Measurements from ENCODE around the gene LAMB4.

Gene LAMB4

DNA sequence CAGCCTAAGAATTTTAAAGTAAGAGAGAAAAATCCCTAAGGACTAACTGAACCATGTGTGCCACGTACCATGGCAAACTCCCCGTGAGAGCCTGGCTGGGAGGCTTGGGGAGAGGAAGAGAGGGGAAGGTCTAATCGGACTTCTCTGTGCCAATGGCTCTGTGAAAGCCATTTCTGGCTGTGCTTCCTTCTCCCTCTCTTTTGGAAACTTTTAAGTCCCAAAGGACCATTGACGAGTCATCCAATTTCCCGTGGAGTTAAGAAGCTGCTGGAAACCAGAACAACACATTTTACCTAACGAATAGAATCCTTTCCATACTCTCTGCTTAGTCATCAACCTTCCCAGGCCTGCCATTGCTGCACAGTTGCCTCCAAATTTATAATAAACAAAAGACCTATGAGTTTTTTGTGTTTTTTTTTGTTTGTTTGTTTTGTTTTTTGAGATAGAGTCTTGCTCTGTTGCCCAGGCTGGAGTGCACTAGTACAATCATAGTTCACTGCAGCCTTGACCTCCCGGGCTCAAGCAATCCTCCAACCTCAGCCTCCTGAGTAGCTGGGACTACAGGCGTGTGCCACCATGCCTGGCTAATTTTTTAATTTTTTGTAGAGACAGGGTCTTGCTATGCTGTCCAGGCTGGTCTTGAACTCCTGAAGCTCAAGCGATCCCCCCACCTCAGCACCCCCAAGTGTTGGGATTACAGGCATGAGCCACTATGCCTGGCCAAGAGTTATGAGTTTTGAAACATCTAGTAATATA lies 140.4 kb downstream of the LAMB4 start:
- no peak for DNase-seq

- DNase-seq, result no peak
Measured at GRCh38 chr7:107982918-107983389, 147.2 kb downstream of the LAMB4 start.

GRCh38 chr7:107982042-107982840 lies 147.9 kb downstream of the LAMB4 start:
- no peak for DNase-seq

DNA sequence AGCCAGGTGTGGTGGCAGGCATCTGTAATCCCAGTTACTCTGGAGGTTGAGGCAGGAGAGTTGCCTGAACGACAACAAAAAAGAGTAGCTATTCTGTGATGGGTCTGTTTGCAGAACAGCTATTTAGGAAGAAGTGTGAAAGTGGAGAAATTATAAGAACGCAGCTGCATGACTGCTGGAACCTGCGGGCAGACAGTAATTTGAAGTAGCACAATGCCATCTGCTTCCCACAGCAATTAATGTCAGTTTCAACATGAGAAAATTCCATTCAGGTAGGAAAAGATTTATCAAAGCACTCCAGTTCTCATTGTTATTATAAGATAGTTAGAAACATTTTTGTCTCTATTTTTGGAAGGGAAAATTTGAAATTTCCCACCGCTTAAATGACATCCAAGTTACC lies 148.7 kb downstream of the LAMB4 start:
- DNase-seq, result no peak

DNA sequence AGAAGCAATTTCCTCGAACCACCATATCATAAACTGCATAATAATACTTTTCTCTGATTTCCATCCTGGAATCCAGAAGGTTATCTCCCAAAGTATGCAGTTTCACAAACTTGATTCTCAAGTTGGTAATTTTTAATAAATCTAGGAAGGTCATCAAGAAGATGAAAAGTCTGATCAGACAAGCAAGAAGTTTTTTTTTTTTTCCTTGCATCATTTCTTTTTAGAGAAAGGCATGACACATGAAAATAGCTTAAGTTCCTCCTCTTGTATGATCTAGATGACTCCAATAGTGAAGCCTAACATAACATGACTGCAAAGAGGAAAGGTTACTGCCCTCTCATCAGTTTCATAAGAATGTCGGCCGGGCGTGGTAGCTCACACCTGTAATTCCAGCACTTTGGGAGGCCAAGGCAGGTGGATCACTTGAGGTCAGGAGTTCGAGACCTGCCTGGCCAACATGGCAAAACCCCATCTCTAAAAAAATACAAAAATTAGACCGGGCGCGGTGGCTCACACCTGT lies 149.4 kb downstream of the LAMB4 start:
- DNase-seq, result no peak

DNA sequence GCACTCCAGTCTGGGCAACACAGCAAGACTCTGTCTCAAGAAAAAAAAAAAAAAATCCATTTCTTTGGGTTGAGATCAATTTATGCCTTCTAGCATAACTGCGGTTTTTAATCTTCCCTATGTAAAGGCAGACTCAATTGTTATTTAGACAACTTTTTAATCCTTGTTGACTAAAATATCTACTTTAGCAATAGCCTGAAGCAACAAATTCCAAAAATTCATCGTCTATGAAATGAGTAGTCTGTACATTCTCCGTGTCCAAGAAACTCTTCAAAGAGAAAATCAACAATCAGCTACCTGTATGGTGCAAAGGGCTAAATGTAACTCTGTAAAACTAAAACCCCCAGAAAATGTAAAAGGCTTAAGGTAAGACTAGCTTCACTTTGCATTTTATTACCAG lies 150.0 kb downstream of the LAMB4 start:
- DNase-seq, result no peak

DNA sequence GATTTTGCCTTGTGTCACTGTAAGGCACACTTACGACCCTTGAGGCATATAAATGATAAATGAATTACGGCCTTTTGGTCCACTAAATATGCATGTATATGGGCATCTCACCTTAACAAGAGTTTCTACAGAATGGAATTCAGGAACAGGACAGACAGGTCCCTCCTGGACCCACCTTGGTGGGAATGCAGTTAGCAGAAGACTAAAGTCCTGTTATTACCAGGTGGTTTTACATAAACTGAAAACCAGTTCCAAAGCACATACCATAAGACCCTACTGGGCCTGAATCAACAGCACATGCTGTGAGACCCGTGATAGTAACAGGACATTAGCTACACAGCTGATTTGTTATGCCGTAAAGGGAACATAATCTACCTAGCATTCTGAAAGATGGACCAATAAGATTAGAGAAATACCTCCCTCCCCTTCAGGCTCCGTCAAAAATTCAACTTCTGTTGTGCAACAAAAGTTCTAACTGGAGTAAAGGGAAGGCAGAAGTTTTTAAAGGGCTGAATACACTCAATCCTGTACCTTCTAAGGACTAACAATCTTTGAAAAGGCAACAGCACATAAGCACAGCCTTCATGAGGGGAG lies 151.2 kb downstream of the LAMB4 start:
- DNase-seq, result no peak

DNA sequence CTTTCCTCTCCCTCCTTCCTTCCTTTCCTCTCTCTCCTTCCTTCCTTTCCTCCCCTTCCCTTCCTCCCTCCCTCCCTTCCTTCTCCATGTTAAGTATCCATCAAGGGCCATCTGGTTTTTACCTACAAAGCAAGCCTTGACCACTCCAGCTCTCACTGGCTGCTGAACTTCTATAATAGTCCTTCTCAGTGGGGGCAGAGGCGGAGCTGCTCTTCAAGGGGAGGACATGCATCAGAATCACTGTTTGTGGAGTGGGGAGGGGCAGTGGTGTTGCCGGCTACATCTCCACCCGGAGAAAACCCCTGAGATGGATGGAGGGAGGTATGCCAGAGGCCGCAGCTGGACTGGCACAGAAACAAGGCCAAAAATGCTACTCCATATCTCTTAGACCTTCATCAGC lies 153.1 kb downstream of the LAMB4 start:
- DNase-seq, result no peak

DNA sequence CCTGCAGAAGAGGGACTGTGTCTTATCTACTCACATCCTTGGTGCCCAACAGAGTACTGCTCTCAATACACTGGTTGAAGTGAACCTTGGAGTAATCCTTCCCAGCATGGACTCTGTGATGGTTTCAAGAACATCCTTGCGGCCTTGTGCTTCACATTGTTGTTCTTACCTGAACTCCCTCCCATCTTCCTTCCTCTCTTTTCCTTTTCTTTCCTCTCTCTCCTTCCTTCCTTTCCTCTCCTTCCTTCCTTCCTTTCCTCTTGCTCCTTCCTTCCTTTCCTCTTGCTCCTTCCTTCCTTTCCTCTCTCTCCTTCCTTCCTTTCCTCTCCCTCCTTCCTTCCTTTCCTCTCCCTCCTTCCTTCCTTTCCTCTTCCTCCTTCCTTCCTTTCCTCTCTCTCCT lies 153.5 kb downstream of the LAMB4 start:
- no peak for DNase-seq

DNA sequence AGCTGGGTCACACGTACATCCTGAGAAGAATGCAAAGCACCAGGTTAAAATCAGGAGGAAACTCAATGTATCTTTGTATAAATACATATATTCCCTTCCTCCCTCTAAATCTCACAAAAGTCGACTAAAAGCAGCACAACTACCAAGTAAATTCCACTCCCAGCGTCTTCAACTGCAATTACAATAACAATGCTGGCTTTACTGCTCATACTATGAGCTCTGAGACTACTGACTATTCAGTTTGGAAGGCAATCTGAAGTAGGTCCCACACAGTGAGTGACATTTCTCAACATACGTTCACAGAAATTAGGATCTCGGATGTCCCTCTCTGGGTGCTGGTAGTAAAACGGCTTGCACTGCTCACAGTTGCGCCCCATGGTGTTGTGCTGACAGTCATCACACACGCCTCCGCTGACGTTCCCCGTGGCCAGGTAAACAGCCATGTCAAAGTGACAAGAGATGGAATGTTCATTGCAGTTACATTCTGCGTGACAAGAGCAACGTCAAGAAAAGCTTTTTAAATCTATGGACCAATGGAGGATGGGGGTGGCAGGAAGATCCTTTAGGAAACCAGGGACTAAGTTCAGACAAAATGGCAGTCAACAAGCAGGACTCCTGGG lies 154.7 kb downstream of the LAMB4 start:
- DNase-seq, result no peak

- no peak for DNase-seq
Measured at GRCh38 chr7:107973861-107974260, 156.3 kb downstream of the LAMB4 start.

Data from inflammatory macrophage treated with lipopolysaccharide for 1 hour (primary cell).